Raji (cell line): ENCODE data around the gene UBA3.

Experiments
- POLR2A ChIP-seq: IDR thresholded peaks from 2 replicates; pipeline ENCODE4 v1.6.1; 2011; ENCODE audit warnings: low read depth, low read length, control low read depth; ENCODE audit not compliant: insufficient read depth

Gene UBA3

GRCh38 chr3:69085833-69086722 lies 5.9 kb upstream of the UBA3 start:
- TF ChIP-seq POLR2A = no peak

GRCh38 chr3:69085168-69085832 lies 5.1 kb upstream of the UBA3 start:
- no peak for TF ChIP-seq POLR2A

GRCh38 chr3:69084326-69085167 lies 4.4 kb upstream of the UBA3 start, which contains the start of gene ARL6IP5:
TSS of gene ARL6IP5 (plus strand) at chr3:69084937. CDS start at chr3:69085048, 111 bp downstream.
- TF ChIP-seq POLR2A = peak; percentile 25; the same call in 1 of the 2 replicates

- 0 out of 2 replicates have a peak, but pooled peaks have one; percentile 25 for TF ChIP-seq POLR2A
These were observed 2.6 kb upstream of the UBA3 start for GRCh38 chr3:69082805-69083204.

- no peak for TF ChIP-seq POLR2A
These were observed 2.2 kb upstream of the UBA3 start for GRCh38 chr3:69082361-69082760.

- no peak for TF ChIP-seq POLR2A
These were observed 1.6 kb upstream of the UBA3 start for GRCh38 chr3:69081583-69082262.

- TF ChIP-seq POLR2A = 0 out of 2 replicates have a peak, but pooled peaks have one; percentile 26
These were observed 651 bp downstream of the UBA3 start for GRCh38 chr3:69079269-69080159.

GRCh38 chr3:69072928-69073327 lies 7.2 kb downstream of the UBA3 start:
- TF ChIP-seq POLR2A = no peak

GRCh38 chr3:69066121-69066520 lies 14.0 kb downstream of the UBA3 start:
- no peak for TF ChIP-seq POLR2A

- no peak for TF ChIP-seq POLR2A
These were observed 14.7 kb downstream of the UBA3 start for GRCh38 chr3:69065318-69065964.

GRCh38 chr3:69063636-69064035 lies 16.5 kb downstream of the UBA3 start:
- no peak for TF ChIP-seq POLR2A

GRCh38 chr3:69059688-69060087 lies 20.5 kb downstream of the UBA3 start:
- TF ChIP-seq POLR2A = no peak

- TF ChIP-seq POLR2A = no peak
These were observed 21.3 kb downstream of the UBA3 start for GRCh38 chr3:69058947-69059224.

- TF ChIP-seq POLR2A = no peak
These were observed 21.8 kb downstream of the UBA3 start for GRCh38 chr3:69058180-69058946.
